Measurements from ENCODE around the gene TAP1.

The TAP1 gene

GRCh38 chr6:32799168-32799567 is 54.3 kb downstream of the TAP1 start:
- H3K4me3 ChIP-seq (replicated peaks; ENCODE audit: insufficient read depth, low read length), result no peak overlapping the region
- H3K27ac ChIP-seq (replicated peaks), result no peak overlapping the region
- TF ChIP-seq, protein P1, sequence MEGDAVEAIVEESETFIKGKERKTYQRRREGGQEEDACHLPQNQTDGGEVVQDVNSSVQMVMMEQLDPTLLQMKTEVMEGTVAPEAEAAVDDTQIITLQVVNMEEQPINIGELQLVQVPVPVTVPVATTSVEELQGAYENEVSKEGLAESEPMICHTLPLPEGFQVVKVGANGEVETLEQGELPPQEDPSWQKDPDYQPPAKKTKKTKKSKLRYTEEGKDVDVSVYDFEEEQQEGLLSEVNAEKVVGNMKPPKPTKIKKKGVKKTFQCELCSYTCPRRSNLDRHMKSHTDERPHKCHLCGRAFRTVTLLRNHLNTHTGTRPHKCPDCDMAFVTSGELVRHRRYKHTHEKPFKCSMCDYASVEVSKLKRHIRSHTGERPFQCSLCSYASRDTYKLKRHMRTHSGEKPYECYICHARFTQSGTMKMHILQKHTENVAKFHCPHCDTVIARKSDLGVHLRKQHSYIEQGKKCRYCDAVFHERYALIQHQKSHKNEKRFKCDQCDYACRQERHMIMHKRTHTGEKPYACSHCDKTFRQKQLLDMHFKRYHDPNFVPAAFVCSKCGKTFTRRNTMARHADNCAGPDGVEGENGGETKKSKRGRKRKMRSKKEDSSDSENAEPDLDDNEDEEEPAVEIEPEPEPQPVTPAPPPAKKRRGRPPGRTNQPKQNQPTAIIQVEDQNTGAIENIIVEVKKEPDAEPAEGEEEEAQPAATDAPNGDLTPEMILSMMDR (IDR thresholded peaks at IDR 0.05; ENCODE audit: insufficient read depth, low read length), result no peak
- TF ChIP-seq POLR2AphosphoS5 (IDR thresholded peaks at IDR 0.05; ENCODE audit: low read depth), result no peak
- TF ChIP-seq GABPA (IDR thresholded peaks at IDR 0.05; ENCODE audit: low read depth), result no peak
- TF ChIP-seq SPI1 (IDR thresholded peaks at IDR 0.05; ENCODE audit: borderline replicate concordance, low read depth), result no peak
- no peak for TF ChIP-seq REST (IDR thresholded peaks at IDR 0.05; ENCODE audit: insufficient replicate concordance, low read depth)
- peaks cover 14% of the 10 kb centered on the region for H3K27me3 ChIP-seq (ENCODE audit: insufficient read depth, poor library complexity, severe bottlenecking)
- DNase-seq (ENCODE audit: low read depth in 1 of 2, low spot score in 1 of 2), result no peak

DNA sequence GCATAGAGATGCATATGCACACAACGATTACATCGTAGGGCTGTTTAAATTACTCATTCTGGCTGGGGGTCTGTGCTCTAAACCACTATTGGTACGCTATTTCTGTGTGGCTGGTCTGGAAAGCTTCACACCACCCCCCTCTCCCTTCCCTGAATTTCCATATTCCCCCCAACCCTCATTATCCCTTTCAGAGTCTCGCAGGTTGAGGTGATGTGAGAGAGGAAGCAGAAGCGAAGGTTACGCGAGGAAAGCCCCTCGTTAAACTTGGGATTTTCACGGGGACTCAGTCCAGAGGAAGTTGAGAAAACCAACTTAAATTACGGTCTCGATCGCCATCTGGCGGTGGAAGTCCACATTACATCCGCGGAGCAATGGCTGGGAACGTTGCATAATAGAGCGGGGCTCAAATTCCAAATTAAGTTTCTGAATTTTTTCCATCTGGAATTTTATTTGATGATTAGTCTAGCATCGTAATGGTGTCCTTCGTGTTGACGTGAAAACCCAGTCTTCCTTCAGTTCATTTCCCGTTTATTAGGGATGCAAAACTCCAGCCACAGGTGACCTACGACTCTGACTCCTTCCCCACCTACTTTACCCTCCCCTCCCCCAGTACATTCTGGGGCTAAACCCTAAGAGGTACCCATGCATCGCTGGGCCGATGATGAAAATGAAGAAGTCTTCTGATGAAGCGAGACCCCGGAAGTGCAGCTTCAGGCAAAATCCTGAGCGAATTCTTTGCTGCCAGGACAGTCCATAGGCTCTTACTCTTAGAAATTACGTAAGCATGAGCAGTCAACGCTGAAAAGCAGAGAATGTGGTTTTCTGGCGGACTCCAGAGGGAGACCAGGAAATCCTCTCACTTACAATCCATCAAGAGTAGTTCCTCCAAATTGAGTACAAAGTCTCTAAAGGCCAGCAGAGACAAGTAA is 56.4 kb downstream of the TAP1 start:
- peak in 1 of 2 experiments; percentile 70 for DNase-seq (ENCODE audit: low read depth in 1 of 2, low spot score in 1 of 2)
- H3K27ac ChIP-seq (replicated peaks), result no peak overlapping the region
- H3K27me3 ChIP-seq (ENCODE audit: insufficient read depth, poor library complexity, severe bottlenecking), result peaks cover 9% of the 10 kb centered on the region
- no peak overlapping the region; the same call in 1 of the 2 replicates for H3K4me3 ChIP-seq (replicated peaks; ENCODE audit: insufficient read depth, low read length)
- TF ChIP-seq POLR2AphosphoS5 (IDR thresholded peaks at IDR 0.05; ENCODE audit: low read depth) (no peak), SPI1 (IDR thresholded peaks at IDR 0.05; ENCODE audit: borderline replicate concordance, low read depth) (peak; percentile 2; the same call in 1 of the 2 replicates)
- TF ChIP-seq, protein P1 (IDR thresholded peaks at IDR 0.05; ENCODE audit: insufficient read depth, low read length), result peak; percentile 80
